DND-41 (cell line): ENCODE measurements around the gene TARS1.

ENCODE experiments used
- CTCF ChIP-seq: IDR thresholded peaks from 2 replicates; pipeline ENCODE4 v1.5.1; 2012; ENCODE audit warnings: borderline replicate concordance, low read length, moderate library complexity, mild to moderate bottlenecking; ENCODE audit not compliant: poor library complexity, severe bottlenecking; ENCODE audit errors: extremely low read depth
- EZH2 ChIP-seq: IDR thresholded peaks from 3 replicates; pipeline ENCODE4 v1.6.1; 2012; ENCODE audit warnings: borderline replicate concordance, low read depth, mild to moderate bottlenecking, moderate library complexity, low read length, inconsistent platforms; ENCODE audit not compliant: severe bottlenecking

- TF ChIP-seq CTCF = no peak
- no peak for TF ChIP-seq EZH2
Observed at GRCh38 chr5:33422191-33422590, 18.6 kb upstream of the TARS1 start.
